Measurements from ENCODE around the gene SOS2. TPM values are rescaled to one million over a fixed set of nuclear protein-coding genes. Genes with fewer than 3 reads are reported as not detected.
"Not testable (repeated sequence)": the region's sequence is repeated elsewhere in the genome, so short reads cannot be mapped to it uniquely, and the experiment has no call there.

Gene SOS2
- total and polyA plus RNA-seq, 2 experiments from 2014 or later = 2.6 to 13.7 TPM

DNA sequence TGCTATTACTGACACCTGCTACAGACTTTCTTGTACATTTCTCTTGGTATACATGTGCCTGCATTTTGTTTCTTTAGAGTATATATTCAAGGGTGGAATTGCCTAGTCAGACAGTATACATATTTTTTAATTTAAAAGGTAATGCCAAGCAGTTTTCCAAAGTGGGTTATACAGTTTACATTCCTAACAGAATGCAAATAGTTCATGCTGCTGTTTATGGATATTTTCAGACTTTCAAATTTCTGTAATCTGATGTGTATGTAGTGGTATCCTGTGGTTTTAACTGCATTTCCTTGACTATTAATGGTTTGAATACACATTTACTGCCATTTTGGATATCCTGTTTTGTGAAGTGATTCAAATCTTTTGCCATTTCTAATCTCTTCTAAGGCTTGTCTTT lies 59.5 kb downstream of the SOS2 start:
- Histone ChIP-seq H3K9me2 (ENCODE audit: insufficient read depth) (no peaks in the 10 kb centered on the region), H3K9me3 (ENCODE audit: low read depth) (no peaks in the 10 kb centered on the region), H3K27me3 (replicated peaks; ENCODE audit: insufficient read depth) (no peaks in the 10 kb centered on the region), H4K20me1 (ENCODE audit: insufficient read depth) (no peaks in the 10 kb centered on the region), H3K4me2 (ENCODE audit: unreplicated experiment) (no peak overlapping the region), H3K9ac (no peak overlapping the region), H3K4me1 (ENCODE audit: insufficient read depth) (no peaks in the 10 kb centered on the region), H3K4me3 (no peak overlapping the region), H2AFZ (no peak overlapping the region), H3K27ac (no peak overlapping the region), H3K36me3 (ENCODE audit: low read depth) (0 out of 2 replicates have a peak, but pooled peaks cover 16% of the 10 kb centered on the region), H3F3A (ENCODE audit: insufficient read depth) (0 out of 2 replicates have a peak, but pooled peaks cover 5% of the 10 kb centered on the region), H3K79me2 (ENCODE audit: insufficient read depth) (no peaks in the 10 kb centered on the region)
- no peak for DNase-seq
- in situ Hi-C loops (cut with MboI) = no loop called here
- TF ChIP-seq EZH2 (IDR thresholded peaks at IDR 0.05; ENCODE audit: insufficient read depth, poor library complexity, severe bottlenecking) (no peak), EZH2phosphoT487 (IDR thresholded peaks at IDR 0.05; ENCODE audit: insufficient read depth, low read depth) (no peak)

- in situ Hi-C loops (cut with MboI); H3K9me3 ChIP-seq (ENCODE audit: low read depth); DNase-seq; H3K27me3 ChIP-seq (replicated peaks; ENCODE audit: insufficient read depth); H3K4me3 ChIP-seq; H3K4me1 ChIP-seq (ENCODE audit: insufficient read depth); H3K4me2 ChIP-seq (ENCODE audit: unreplicated experiment); H3K27ac ChIP-seq; H3F3A ChIP-seq (ENCODE audit: insufficient read depth); H4K20me1 ChIP-seq (ENCODE audit: insufficient read depth); H3K9me2 ChIP-seq (ENCODE audit: insufficient read depth); H3K9ac ChIP-seq; H3K79me2 ChIP-seq (ENCODE audit: insufficient read depth); H2AFZ ChIP-seq: not testable (repeated sequence)
- 76 to 79% methylated on average over 4 of the region's 4 CpGs for WGBS, 2 experiments (ENCODE audit: low coverage in 1 of 2, low lambda C conversion rate in 2 of 2, missing lambda C conversion rate in 2 of 2)
- peaks cover 19% of the 10 kb centered on the region for H3K36me3 ChIP-seq (ENCODE audit: low read depth)
Measured at GRCh38 chr14:50167381-50167780, 64.0 kb downstream of the SOS2 start.

DNA sequence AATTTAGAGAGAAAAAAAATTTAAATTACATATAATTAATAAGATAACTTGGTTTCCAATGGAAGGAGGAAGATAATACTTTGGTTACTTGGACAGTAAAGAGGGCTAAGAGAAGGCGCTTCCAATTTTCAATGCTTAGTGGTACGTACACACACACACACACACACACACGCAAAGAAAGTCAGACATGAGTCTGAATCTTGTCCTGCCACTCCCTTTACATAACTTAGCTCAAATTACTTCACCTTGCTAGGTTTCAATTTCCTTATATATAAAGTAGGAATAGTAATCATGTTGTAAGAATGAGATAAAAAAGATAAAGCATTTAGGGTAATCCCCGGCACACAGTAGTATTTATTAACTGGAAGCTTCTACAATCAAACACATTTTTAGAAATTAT lies 75.3 kb downstream of the SOS2 start:
- H3K27ac ChIP-seq = no peak overlapping the region
- no peak overlapping the region for H3K4me3 ChIP-seq
- no peak overlapping the region for H3K9ac ChIP-seq
- H3K9me2 ChIP-seq (ENCODE audit: insufficient read depth) = no peaks in the 10 kb centered on the region
- no peak for TF ChIP-seq EZH2 (IDR thresholded peaks at IDR 0.05; ENCODE audit: insufficient read depth, poor library complexity, severe bottlenecking)
- no peak for TF ChIP-seq EZH2phosphoT487 (IDR thresholded peaks at IDR 0.05; ENCODE audit: insufficient read depth, low read depth)
- DNase-seq = no peak
- H3K79me2 ChIP-seq (ENCODE audit: insufficient read depth) = no peaks in the 10 kb centered on the region
- whole genome bisulfite sequencing, 2 experiments (ENCODE audit: low coverage in 1 of 2, low lambda C conversion rate in 2 of 2, missing lambda C conversion rate in 2 of 2) = 96 to 98% methylated on average over 4 of the region's 4 CpGs
- no peaks in the 10 kb centered on the region for H3K9me3 ChIP-seq (ENCODE audit: low read depth)
- H3K36me3 ChIP-seq (ENCODE audit: low read depth) = peaks cover 56% of the 10 kb centered on the region
- in situ Hi-C loops (cut with MboI) = no loop called here
- H4K20me1 ChIP-seq (ENCODE audit: insufficient read depth) = no peaks in the 10 kb centered on the region
- no peaks in the 10 kb centered on the region for H3K4me1 ChIP-seq (ENCODE audit: insufficient read depth)
- H3F3A ChIP-seq (ENCODE audit: insufficient read depth) = no peaks in the 10 kb centered on the region
- H3K27me3 ChIP-seq (replicated peaks; ENCODE audit: insufficient read depth) = no peaks in the 10 kb centered on the region
- H3K4me2 ChIP-seq (ENCODE audit: unreplicated experiment) = no peak overlapping the region
- no peak overlapping the region for H2AFZ ChIP-seq

GRCh38 chr14:50148799-50149198 lies 82.6 kb downstream of the SOS2 start:
- no peak overlapping the region for H3K27ac ChIP-seq
- H3K4me3 ChIP-seq = no peak overlapping the region
- no peaks in the 10 kb centered on the region for H3K27me3 ChIP-seq (replicated peaks; ENCODE audit: insufficient read depth)
- WGBS, 2 experiments (ENCODE audit: low coverage in 1 of 2, low lambda C conversion rate in 2 of 2, missing lambda C conversion rate in 2 of 2) = 72 to 77% methylated on average over 4 of the region's 4 CpGs
- no peak for DNase-seq
- H3K9me3 ChIP-seq (ENCODE audit: low read depth) = no peaks in the 10 kb centered on the region
- no peaks in the 10 kb centered on the region for H3K9me2 ChIP-seq (ENCODE audit: insufficient read depth)
- H3K4me2 ChIP-seq (ENCODE audit: unreplicated experiment) = no peak overlapping the region
- H2AFZ ChIP-seq = no peak overlapping the region
- no peaks in the 10 kb centered on the region for H4K20me1 ChIP-seq (ENCODE audit: insufficient read depth)
- H3K4me1 ChIP-seq (ENCODE audit: insufficient read depth) = no peaks in the 10 kb centered on the region
- no peaks in the 10 kb centered on the region for H3K79me2 ChIP-seq (ENCODE audit: insufficient read depth)
- H3K36me3 ChIP-seq (ENCODE audit: low read depth) = peaks cover 39% of the 10 kb centered on the region
- H3F3A ChIP-seq (ENCODE audit: insufficient read depth) = no peaks in the 10 kb centered on the region
- in situ Hi-C loops (cut with MboI) = no loop called here
- H3K9ac ChIP-seq = no peak overlapping the region
- TF ChIP-seq EZH2 (IDR thresholded peaks at IDR 0.05; ENCODE audit: insufficient read depth, poor library complexity, severe bottlenecking) (no peak), EZH2phosphoT487 (IDR thresholded peaks at IDR 0.05; ENCODE audit: insufficient read depth, low read depth) (no peak)

DNA sequence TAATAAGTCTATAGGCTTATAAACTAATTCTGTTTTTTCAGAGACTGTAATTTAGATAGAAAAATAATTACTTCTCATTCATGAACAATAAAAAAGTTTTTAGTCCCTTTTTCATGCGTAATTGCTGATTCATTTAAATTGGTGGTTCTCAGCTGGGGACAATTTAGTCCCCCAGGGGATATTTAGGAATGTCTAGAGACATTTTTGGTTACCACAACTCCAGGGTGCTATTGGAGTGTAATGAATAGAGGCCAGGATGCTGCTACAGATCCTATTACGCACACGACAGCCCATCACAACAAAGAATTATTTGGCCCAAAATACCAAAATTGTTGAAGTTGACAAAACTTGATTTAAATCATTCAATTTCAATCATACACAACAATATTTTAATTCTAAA lies 92.2 kb downstream of the SOS2 start:
- no peak overlapping the region for H2AFZ ChIP-seq

More for the DNA sequence above, 92.2 kb downstream of the SOS2 start:
- peaks cover 12% of the 10 kb centered on the region; the same call in 1 of the 2 replicates for H3K36me3 ChIP-seq (ENCODE audit: low read depth)
- in situ Hi-C loops (cut with MboI) = no loop called here
- TF ChIP-seq EZH2 (IDR thresholded peaks at IDR 0.05; ENCODE audit: insufficient read depth, poor library complexity, severe bottlenecking) = no peak
- TF ChIP-seq EZH2phosphoT487 (IDR thresholded peaks at IDR 0.05; ENCODE audit: insufficient read depth, low read depth) = no peak
- no peak overlapping the region for H3K4me3 ChIP-seq
- no peaks in the 10 kb centered on the region for H4K20me1 ChIP-seq (ENCODE audit: insufficient read depth)
- no peak overlapping the region for H3K27ac ChIP-seq
- no peaks in the 10 kb centered on the region for H3F3A ChIP-seq (ENCODE audit: insufficient read depth)
- 95 to 96% methylated on average over 3 of the region's 3 CpGs for WGBS, 2 experiments (ENCODE audit: low coverage in 1 of 2, low lambda C conversion rate in 2 of 2, missing lambda C conversion rate in 2 of 2)
- no peaks in the 10 kb centered on the region for H3K9me2 ChIP-seq (ENCODE audit: insufficient read depth)
- H3K27me3 ChIP-seq (replicated peaks; ENCODE audit: insufficient read depth) = no peaks in the 10 kb centered on the region
- no peaks in the 10 kb centered on the region for H3K79me2 ChIP-seq (ENCODE audit: insufficient read depth)
- no peak overlapping the region for H3K4me2 ChIP-seq (ENCODE audit: unreplicated experiment)
- H3K4me1 ChIP-seq (ENCODE audit: insufficient read depth) = no peaks in the 10 kb centered on the region
- peak; percentile 13 for DNase-seq
- no peak overlapping the region for H3K9ac ChIP-seq
- no peaks in the 10 kb centered on the region for H3K9me3 ChIP-seq (ENCODE audit: low read depth)
